HEK293 (cell line): ENCODE data around the gene LILRA5.
A peak's percentile ranks its signal among the peaks of the same experiment; 100 is the strongest.

Source experiments
- CTCF ChIA-PET: fragments of 350-600 bp; formaldehyde crosslinking; extraction: SDS; loops from one replicate; lab custom pipeline; 2021; ENCODE audit warnings: antibody characterized with exemption; lab: Yijun Ruan, JAX
- POLR2A ChIA-PET: fragments of 300-600 bp; formaldehyde crosslinking; extraction: SDS; loops from one replicate; lab custom pipeline; 2020; ENCODE audit warnings: antibody characterized with exemption, inconsistent platforms; lab: Yijun Ruan, JAX
- H3K27ac ChIP-seq: fragments of 200-500 bp; sonication (Bioruptor generic); 2 replicates; pipeline ENCODE4 v1.5.1; 2014; ENCODE audit warnings: low read depth, low read length, control low read depth, inconsistent platforms; ENCODE audit errors: extremely low read depth
- H3K36me3 ChIP-seq, 2 experiments: fragments of 200-500 bp in 1 of 2; sonication (Bioruptor generic) in 1 of 2; 1 replicate in 1 of 2; 2 replicates in 1 of 2; pipeline ENCODE4 v1.5.1; 2014 to 2017; ENCODE audit warnings: inconsistent platforms in 2 of 2, low read length in 2 of 2; ENCODE audit not compliant: control insufficient read depth in 2 of 2, insufficient read depth in 1 of 2
- H3K4me1 ChIP-seq: fragments of 200-500 bp; sonication (Bioruptor generic); 2 replicates; pipeline ENCODE4 v1.5.1; 2014; ENCODE audit warnings: mild to moderate bottlenecking, low read length, inconsistent platforms; ENCODE audit not compliant: control insufficient read depth, insufficient read depth
- H3K4me3 ChIP-seq: 2 replicates; pipeline ENCODE4 v1.5.1; 2011; ENCODE audit warnings: low read depth, mild to moderate bottlenecking, control low read depth, low read length, moderate library complexity
- H3K9me3 ChIP-seq: fragments of 200-500 bp; sonication (Bioruptor generic); 2 replicates; pipeline ENCODE4 v1.5.1; 2014; ENCODE audit warnings: low read depth, low read length, inconsistent platforms; ENCODE audit not compliant: control insufficient read depth, insufficient read depth
- BCL11B ChIP-seq: fragments of 450-650 bp; formaldehyde crosslinking; IDR thresholded peaks from 2 replicates; pipeline ENCODE4 v1.5.1; 2016; ENCODE audit warnings: low read depth, missing biosample characterization, missing genetic modification characterization
- KLF16 ChIP-seq: fragments of 450-650 bp; formaldehyde crosslinking; IDR thresholded peaks from 2 replicates; pipeline ENCODE4 v1.5.1; 2017; ENCODE audit warnings: missing biosample characterization, missing genetic modification characterization
- KLF7 ChIP-seq: fragments of 450-650 bp; formaldehyde crosslinking; IDR thresholded peaks from 2 replicates; pipeline ENCODE4 v1.5.1; 2016; ENCODE audit warnings: missing biosample characterization, missing genetic modification characterization, borderline replicate concordance
- KLF8 ChIP-seq: fragments of 450-650 bp; formaldehyde crosslinking; IDR thresholded peaks from 2 replicates; pipeline ENCODE4 v1.5.1; 2016; ENCODE audit warnings: missing biosample characterization, missing genetic modification characterization
- MYNN ChIP-seq: fragments of 450-650 bp; formaldehyde crosslinking; IDR thresholded peaks from 2 replicates; pipeline ENCODE4 v1.5.1; 2016; ENCODE audit warnings: missing biosample characterization, missing genetic modification characterization, borderline replicate concordance
- OSR2 ChIP-seq: fragments of 450-650 bp; formaldehyde crosslinking; IDR thresholded peaks from 2 replicates; pipeline ENCODE4 v1.5.1; 2016; ENCODE audit warnings: missing biosample characterization, missing genetic modification characterization
- SALL2 ChIP-seq: fragments of 450-650 bp; formaldehyde crosslinking; IDR thresholded peaks from 2 replicates; pipeline ENCODE4 v1.5.0; 2017; ENCODE audit warnings: missing biosample characterization, mild to moderate bottlenecking, missing genetic modification characterization, borderline replicate concordance
- SP7 ChIP-seq: fragments of 450-650 bp; formaldehyde crosslinking; IDR thresholded peaks from 2 replicates; pipeline ENCODE4 v1.5.1; 2016; ENCODE audit warnings: missing biosample characterization, missing genetic modification characterization
- ZNF10 ChIP-seq: fragments of 450-650 bp; formaldehyde crosslinking; IDR thresholded peaks from 2 replicates; pipeline ENCODE4 v1.5.1; 2017; ENCODE audit warnings: missing biosample characterization, missing genetic modification characterization
- ZNF157 ChIP-seq: fragments of 450-650 bp; formaldehyde crosslinking; IDR thresholded peaks from 2 replicates; pipeline ENCODE4 v1.5.1; 2016; ENCODE audit warnings: missing biosample characterization, missing genetic modification characterization
- ZNF184 ChIP-seq: fragments of 450-650 bp; IDR thresholded peaks from 2 replicates; pipeline ENCODE4 v1.5.1; 2018; ENCODE audit warnings: missing biosample characterization, mild to moderate bottlenecking, missing genetic modification characterization
- ZNF350 ChIP-seq: fragments of 450-650 bp; formaldehyde crosslinking; IDR thresholded peaks from 2 replicates; pipeline ENCODE4 v1.5.0; 2017; ENCODE audit warnings: missing biosample characterization, mild to moderate bottlenecking, missing genetic modification characterization
- ZNF426 ChIP-seq: fragments of 450-650 bp; formaldehyde crosslinking; IDR thresholded peaks from 2 replicates; pipeline ENCODE4 v1.5.1; 2017; ENCODE audit warnings: missing biosample characterization, missing genetic modification characterization, mild to moderate bottlenecking, inconsistent platforms, moderate library complexity
- ZNF558 ChIP-seq: fragments of 450-650 bp; formaldehyde crosslinking; IDR thresholded peaks from 2 replicates; pipeline ENCODE4 v1.5.1; 2016; ENCODE audit warnings: missing biosample characterization, missing genetic modification characterization
- ZNF791 ChIP-seq: fragments of 450-650 bp; formaldehyde crosslinking; IDR thresholded peaks from 2 replicates; pipeline ENCODE4 v1.5.1; 2016; ENCODE audit warnings: missing biosample characterization, missing genetic modification characterization
- ZSCAN30 ChIP-seq: fragments of 450-650 bp; IDR thresholded peaks from 2 replicates; pipeline ENCODE4 v1.5.1; 2018; ENCODE audit warnings: missing biosample characterization, mild to moderate bottlenecking, missing genetic modification characterization, moderate library complexity
- ZSCAN4 ChIP-seq: fragments of 450-650 bp; formaldehyde crosslinking; IDR thresholded peaks from 2 replicates; pipeline ENCODE4 v1.5.1; 2017; ENCODE audit warnings: missing biosample characterization, missing genetic modification characterization
- TF ChIP-seq, protein P1 (sequence below): fragments of 450-650 bp; formaldehyde crosslinking; IDR thresholded peaks from 2 replicates; pipeline ENCODE4 v1.5.1; 2016; ENCODE audit warnings: missing biosample characterization, missing genetic modification characterization
- TF ChIP-seq, protein P2 (sequence below): fragments of 450-650 bp; formaldehyde crosslinking; conservative IDR thresholded peaks from 2 replicates; pipeline ENCODE4 v1.5.1; 2016; ENCODE audit warnings: low read depth, missing biosample characterization, missing genetic modification characterization
- TF ChIP-seq, protein P3 (sequence below): fragments of 450-650 bp; formaldehyde crosslinking; IDR thresholded peaks from 2 replicates; pipeline ENCODE4 v1.5.1; 2016; ENCODE audit warnings: missing biosample characterization, missing genetic modification characterization

LILRA5 gene

DNA sequence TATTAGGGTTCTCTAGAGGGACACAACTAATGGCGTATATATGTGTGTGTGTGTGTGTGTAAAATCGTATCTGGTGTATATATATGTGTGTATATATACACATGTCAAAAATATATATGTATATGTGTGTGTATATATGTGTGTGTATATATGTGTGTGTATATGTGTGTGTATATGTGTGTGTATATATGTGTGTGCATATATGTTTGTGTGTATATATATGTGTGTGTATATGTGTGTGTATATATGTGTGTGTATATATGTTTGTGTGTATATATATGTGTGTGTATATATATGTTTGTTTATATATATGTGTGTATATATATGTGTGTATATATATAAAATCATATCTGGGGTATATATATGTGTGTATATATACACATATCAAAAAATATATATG is 50.5 kb downstream of the LILRA5 start:
- Histone ChIP-seq H3K4me3 (no peak overlapping the region), H3K9me3 (no peaks in the 10 kb centered on the region), H3K4me1 (no peaks in the 10 kb centered on the region), H3K27ac (no peak overlapping the region)
- TF ChIP-seq ZNF350 (tag by site-specific recombination) (no peak), ZSCAN4 (tag by site-specific recombination) (peak; percentile 90)
- TF ChIP-seq, protein P1, sequence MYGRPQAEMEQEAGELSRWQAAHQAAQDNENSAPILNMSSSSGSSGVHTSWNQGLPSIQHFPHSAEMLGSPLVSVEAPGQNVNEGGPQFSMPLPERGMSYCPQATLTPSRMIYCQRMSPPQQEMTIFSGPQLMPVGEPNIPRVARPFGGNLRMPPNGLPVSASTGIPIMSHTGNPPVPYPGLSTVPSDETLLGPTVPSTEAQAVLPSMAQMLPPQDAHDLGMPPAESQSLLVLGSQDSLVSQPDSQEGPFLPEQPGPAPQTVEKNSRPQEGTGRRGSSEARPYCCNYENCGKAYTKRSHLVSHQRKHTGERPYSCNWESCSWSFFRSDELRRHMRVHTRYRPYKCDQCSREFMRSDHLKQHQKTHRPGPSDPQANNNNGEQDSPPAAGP (tag by site-specific recombination), result no peak
- TF ChIP-seq, all 188 proteins: peak for 1
- POLR2A ChIA-PET, result interaction anchor here (0.7 kb wide), 1 partner anchor 125 kb away, joined by 3 read pairs; the partner anchor contains the start of gene CNOT3
- CTCF ChIA-PET, result interaction anchor here (0.6 kb wide), 1 partner anchor 71 kb away, joined by 3 read pairs; no protein-coding TSS in a partner anchor
- no peaks in the 10 kb centered on the region for H3K36me3 ChIP-seq

- POLR2A ChIA-PET, result interaction anchor here (0.7 kb wide), 1 partner anchor 125 kb away, joined by 3 read pairs; the partner anchor contains the start of gene CNOT3
- no peak overlapping the region for H3K4me3 ChIP-seq
- TF ChIP-seq ZNF10 (no peak), MYNN (no peak), BCL11B (tag by site-specific recombination) (no peak), KLF7 (no peak), ZNF426 (no peak), ZNF558 (tag by site-specific recombination) (no peak), OSR2 (tag by site-specific recombination) (no peak), KLF8 (tag by site-specific recombination) (no peak), SP7 (tag by site-specific recombination) (no peak), KLF16 (tag by site-specific recombination) (no peak), SALL2 (no peak), ZNF157 (no peak), ZNF184 (tag by site-specific recombination) (no peak), ZNF791 (tag by site-specific recombination) (no peak), ZSCAN30 (tag by site-specific recombination) (no peak)
- TF ChIP-seq, protein P2, sequence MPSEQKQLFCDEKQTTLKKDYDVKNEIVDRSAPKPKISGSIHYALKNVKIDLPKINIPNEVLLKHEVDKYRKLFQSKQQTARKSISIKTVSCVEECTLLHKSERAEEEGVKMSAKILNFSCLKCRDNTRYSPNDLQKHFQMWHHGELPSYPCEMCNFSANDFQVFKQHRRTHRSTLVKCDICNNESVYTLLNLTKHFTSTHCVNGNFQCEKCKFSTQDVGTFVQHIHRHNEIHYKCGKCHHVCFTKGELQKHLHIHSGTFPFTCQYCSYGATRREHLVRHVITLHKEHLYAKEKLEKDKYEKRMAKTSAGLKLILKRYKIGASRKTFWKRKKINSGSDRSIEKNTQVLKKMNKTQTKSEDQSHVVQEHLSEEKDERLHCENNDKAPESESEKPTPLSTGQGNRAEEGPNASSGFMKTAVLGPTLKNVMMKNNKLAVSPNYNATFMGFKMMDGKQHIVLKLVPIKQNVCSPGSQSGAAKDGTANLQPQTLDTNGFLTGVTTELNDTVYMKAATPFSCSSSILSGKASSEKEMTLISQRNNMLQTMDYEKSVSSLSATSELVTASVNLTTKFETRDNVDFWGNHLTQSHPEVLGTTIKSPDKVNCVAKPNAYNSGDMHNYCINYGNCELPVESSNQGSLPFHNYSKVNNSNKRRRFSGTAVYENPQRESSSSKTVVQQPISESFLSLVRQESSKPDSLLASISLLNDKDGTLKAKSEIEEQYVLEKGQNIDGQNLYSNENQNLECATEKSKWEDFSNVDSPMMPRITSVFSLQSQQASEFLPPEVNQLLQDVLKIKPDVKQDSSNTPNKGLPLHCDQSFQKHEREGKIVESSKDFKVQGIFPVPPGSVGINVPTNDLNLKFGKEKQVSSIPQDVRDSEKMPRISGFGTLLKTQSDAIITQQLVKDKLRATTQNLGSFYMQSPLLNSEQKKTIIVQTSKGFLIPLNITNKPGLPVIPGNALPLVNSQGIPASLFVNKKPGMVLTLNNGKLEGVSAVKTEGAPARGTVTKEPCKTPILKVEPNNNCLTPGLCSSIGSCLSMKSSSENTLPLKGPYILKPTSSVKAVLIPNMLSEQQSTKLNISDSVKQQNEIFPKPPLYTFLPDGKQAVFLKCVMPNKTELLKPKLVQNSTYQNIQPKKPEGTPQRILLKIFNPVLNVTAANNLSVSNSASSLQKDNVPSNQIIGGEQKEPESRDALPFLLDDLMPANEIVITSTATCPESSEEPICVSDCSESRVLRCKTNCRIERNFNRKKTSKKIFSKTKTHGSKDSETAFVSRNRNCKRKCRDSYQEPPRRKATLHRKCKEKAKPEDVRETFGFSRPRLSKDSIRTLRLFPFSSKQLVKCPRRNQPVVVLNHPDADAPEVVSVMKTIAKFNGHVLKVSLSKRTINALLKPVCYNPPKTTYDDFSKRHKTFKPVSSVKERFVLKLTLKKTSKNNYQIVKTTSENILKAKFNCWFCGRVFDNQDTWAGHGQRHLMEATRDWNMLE (tag by site-specific recombination), result no peak
- TF ChIP-seq, protein P3, sequence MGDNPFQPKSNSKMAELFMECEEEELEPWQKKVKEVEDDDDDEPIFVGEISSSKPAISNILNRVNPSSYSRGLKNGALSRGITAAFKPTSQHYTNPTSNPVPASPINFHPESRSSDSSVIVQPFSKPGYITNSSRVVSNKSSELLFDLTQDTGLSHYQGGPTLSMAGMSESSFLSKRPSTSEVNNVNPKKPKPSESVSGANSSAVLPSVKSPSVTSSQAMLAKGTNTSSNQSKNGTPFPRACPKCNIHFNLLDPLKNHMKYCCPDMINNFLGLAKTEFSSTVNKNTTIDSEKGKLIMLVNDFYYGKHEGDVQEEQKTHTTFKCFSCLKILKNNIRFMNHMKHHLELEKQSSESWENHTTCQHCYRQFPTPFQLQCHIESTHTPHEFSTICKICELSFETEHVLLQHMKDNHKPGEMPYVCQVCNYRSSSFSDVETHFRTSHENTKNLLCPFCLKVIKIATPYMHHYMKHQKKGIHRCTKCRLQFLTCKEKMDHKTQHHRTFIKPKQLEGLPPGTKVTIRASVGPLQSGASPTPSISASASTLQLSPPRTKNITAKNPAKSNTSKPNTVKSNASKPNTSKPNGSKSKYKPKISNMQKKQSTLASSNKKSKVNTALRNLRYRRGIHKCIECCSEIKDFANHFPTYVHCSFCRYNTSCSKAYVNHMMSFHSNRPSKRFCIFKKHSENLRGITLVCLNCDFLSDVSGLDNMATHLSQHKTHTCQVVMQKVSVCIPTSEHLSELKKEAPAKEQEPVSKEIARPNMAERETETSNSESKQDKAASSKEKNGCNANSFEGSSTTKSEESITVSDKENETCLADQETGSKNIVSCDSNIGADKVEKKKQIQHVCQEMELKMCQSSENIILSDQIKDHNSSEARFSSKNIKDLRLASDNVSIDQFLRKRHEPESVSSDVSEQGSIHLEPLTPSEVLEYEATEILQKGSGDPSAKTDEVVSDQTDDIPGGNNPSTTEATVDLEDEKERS (tag by site-specific recombination), result no peak
- TF ChIP-seq, all 188 proteins: peak for 0
- H3K4me1 ChIP-seq, result no peaks in the 10 kb centered on the region
- H3K36me3 ChIP-seq, result no peaks in the 10 kb centered on the region
- CTCF ChIA-PET, result interaction anchor here (0.6 kb wide), 3 partner anchors 38 to 1416 kb away, joined by 3 to 4 read pairs (median 3); no protein-coding TSS in a partner anchor
- no peaks in the 10 kb centered on the region for H3K9me3 ChIP-seq
- no peak overlapping the region for H3K27ac ChIP-seq
Measured at GRCh38 chr19:54262066-54262465, 50.9 kb downstream of the LILRA5 start.
